H9 (cell line): ENCODE data around the gene SNAI3. TPM values are rescaled to one million over a fixed set of nuclear protein-coding genes. Genes with fewer than 3 reads are reported as not detected.

Experiments used
- DNase-seq: peaks from one replicate; pipeline ENCODE4 v3.0.0-alpha.2; 2017
- H2AFZ ChIP-seq: one replicate; pipeline ENCODE4 v1.6.1; 2013; ENCODE audit warnings: mild to moderate bottlenecking, low read length, control low read depth, moderate library complexity
- H2AK5ac ChIP-seq: 2 replicates; pipeline ENCODE4 v1.6.1; 2013; ENCODE audit warnings: low read length, control low read depth, mixed read lengths; ENCODE audit not compliant: insufficient read length
- H2BK120ac ChIP-seq: one replicate; pipeline ENCODE4 v1.6.1; 2013; ENCODE audit warnings: low read depth, mild to moderate bottlenecking, low read length, control low read depth, inconsistent platforms; ENCODE audit not compliant: poor library complexity, severe bottlenecking
- H2BK12ac ChIP-seq: 2 replicates; pipeline ENCODE4 v1.6.1; 2013; ENCODE audit warnings: low read length, control low read depth, mixed read lengths, low read depth; ENCODE audit not compliant: insufficient read length
- H2BK15ac ChIP-seq: 2 replicates; pipeline ENCODE4 v1.6.1; 2013; ENCODE audit warnings: low read depth, low read length, control low read depth
- H2BK20ac ChIP-seq: one replicate; pipeline ENCODE4 v1.6.1; 2013; ENCODE audit warnings: low read depth, mild to moderate bottlenecking, low read length, control low read depth, inconsistent platforms; ENCODE audit not compliant: poor library complexity, severe bottlenecking
- H2BK5ac ChIP-seq: 2 replicates; pipeline ENCODE4 v1.6.1; 2013; ENCODE audit warnings: low read length, control low read depth, mixed read lengths; ENCODE audit not compliant: insufficient read length
- H3K14ac ChIP-seq: 2 replicates; pipeline ENCODE4 v1.6.1; 2013; ENCODE audit warnings: low read length, control low read depth; ENCODE audit not compliant: insufficient read depth
- H3K18ac ChIP-seq: 2 replicates; pipeline ENCODE4 v1.6.1; 2013; ENCODE audit warnings: low read depth, mild to moderate bottlenecking, mixed read lengths, low read length, control low read depth; ENCODE audit not compliant: insufficient read length
- H3K23ac ChIP-seq: 2 replicates; pipeline ENCODE4 v1.6.1; 2013; ENCODE audit warnings: low read length, control low read depth, mixed read lengths, low read depth; ENCODE audit not compliant: insufficient read length
- H3K23me2 ChIP-seq: 2 replicates; pipeline ENCODE4 v1.6.1; 2013; ENCODE audit warnings: low read depth, mild to moderate bottlenecking, mixed read lengths, low read length, control low read depth; ENCODE audit not compliant: insufficient read length, poor library complexity, severe bottlenecking
- H3K27ac ChIP-seq: 2 replicates; pipeline ENCODE4 v1.5.1; 2013; ENCODE audit warnings: low read length, control low read depth, mixed read lengths, low read depth; ENCODE audit not compliant: insufficient read length
- H3K27me3 ChIP-seq: 2 replicates; pipeline ENCODE4 v1.6.1; 2013; ENCODE audit warnings: low read length, control low read depth, inconsistent platforms; ENCODE audit not compliant: insufficient read depth
- H3K4ac ChIP-seq: 2 replicates; pipeline ENCODE4 v1.6.1; 2013; ENCODE audit warnings: low read depth, mild to moderate bottlenecking, control low read depth, inconsistent platforms, low read length, moderate library complexity
- H3K4me1 ChIP-seq: 2 replicates; pipeline ENCODE4 v1.6.1; 2013; ENCODE audit warnings: low read length, control low read depth, inconsistent platforms; ENCODE audit not compliant: insufficient read depth
- H3K4me2 ChIP-seq: 2 replicates; pipeline ENCODE4 v1.6.1; 2013; ENCODE audit warnings: low read length, control low read depth, mixed read lengths; ENCODE audit not compliant: insufficient read length, insufficient read depth
- H3K56ac ChIP-seq: 2 replicates; pipeline ENCODE4 v1.6.1; 2013; ENCODE audit warnings: low read depth, mild to moderate bottlenecking, mixed read lengths, low read length, control low read depth; ENCODE audit not compliant: insufficient read length
- H3K79me1 ChIP-seq: 2 replicates; pipeline ENCODE4 v1.6.1; 2013; ENCODE audit warnings: low read depth, mild to moderate bottlenecking, moderate library complexity, low read length, control low read depth, inconsistent platforms; ENCODE audit not compliant: insufficient read depth, poor library complexity, severe bottlenecking
- H3K79me2 ChIP-seq: 2 replicates; pipeline ENCODE4 v1.6.1; 2013; ENCODE audit warnings: low read length, control low read depth, inconsistent platforms; ENCODE audit not compliant: insufficient read depth
- H3K9ac ChIP-seq: 2 replicates; pipeline ENCODE4 v1.6.1; 2013; ENCODE audit warnings: low read length, control low read depth, mixed read lengths; ENCODE audit not compliant: insufficient read length; ENCODE audit errors: extremely low read depth
- H3K9me3 ChIP-seq: one replicate; pipeline ENCODE4 v1.6.1; 2013; ENCODE audit warnings: low read depth, low read length, inconsistent platforms; ENCODE audit not compliant: control insufficient read depth
- H3T11ph ChIP-seq: one replicate; pipeline ENCODE4 v1.6.1; 2013; ENCODE audit warnings: mild to moderate bottlenecking, low read length, control low read depth, inconsistent platforms
- H4K20me1 ChIP-seq: one replicate; pipeline ENCODE4 v1.6.1; 2013; ENCODE audit not compliant: control insufficient read depth, insufficient read length, insufficient read depth
- H4K5ac ChIP-seq: 2 replicates; pipeline ENCODE4 v1.6.1; 2013; ENCODE audit warnings: low read depth, mild to moderate bottlenecking, mixed read lengths, low read length, control low read depth; ENCODE audit not compliant: insufficient read length
- H4K8ac ChIP-seq: replicated peaks from 2 replicates; pipeline ENCODE4 v1.6.1; 2013; ENCODE audit warnings: low read length, control low read depth, mixed read lengths, low read depth; ENCODE audit not compliant: insufficient read length
- H4K91ac ChIP-seq: 2 replicates; pipeline ENCODE4 v1.6.1; 2013; ENCODE audit warnings: low read depth, mild to moderate bottlenecking, moderate library complexity, mixed read lengths, low read length, control low read depth; ENCODE audit not compliant: insufficient read length
- H3K27ac Mint-ChIP-seq, 3 experiments: 2 replicates in 2 of 3; 3 replicates in 1 of 3; pipeline ENCODE4 v1.8.0; 2020 to 2021; ENCODE audit warnings: mixed read lengths in 3 of 3, mild to moderate bottlenecking in 1 of 3, moderate library complexity in 1 of 3
- H3K27me3 Mint-ChIP-seq: 2 replicates; pipeline ENCODE4 v1.8.0; 2021; ENCODE audit warnings: low read depth, mild to moderate bottlenecking, moderate library complexity, mixed read lengths
- H3K36me3 Mint-ChIP-seq, 3 experiments: 2 replicates in 2 of 3; 3 replicates in 1 of 3; pipeline ENCODE4 v1.8.0; 2020 to 2021; ENCODE audit warnings: low read depth in 3 of 3, mixed read lengths in 3 of 3; ENCODE audit not compliant: insufficient read depth in 1 of 3
- H3K4me1 Mint-ChIP-seq, 2 experiments: 2 replicates each; pipeline ENCODE4 v1.8.0; 2020; ENCODE audit warnings: mixed read lengths in 2 of 2
- H3K4me3 Mint-ChIP-seq, 2 experiments: 2 replicates in 1 of 2; 3 replicates in 1 of 2; pipeline ENCODE4 v1.8.0; 2020 to 2021; ENCODE audit warnings: mild to moderate bottlenecking in 2 of 2, mixed read lengths in 2 of 2, moderate library complexity in 1 of 2
- H3K9me3 Mint-ChIP-seq, 2 experiments: 2 replicates in 1 of 2; 3 replicates in 1 of 2; pipeline ENCODE4 v1.8.0; 2020; ENCODE audit warnings: mild to moderate bottlenecking in 2 of 2, mixed read lengths in 2 of 2, moderate library complexity in 1 of 2
- CTCF ChIP-seq: fragments of 200-600 bp; sonication (generic); conservative IDR thresholded peaks from 3 replicates; pipeline ENCODE4 v1.8.0; 2021; ENCODE audit warnings: antibody characterized with exemption, mild to moderate bottlenecking
- WGBS: extraction: QIAGEN DNeasy Blood & Tissue Kit; methylation state at CpG from one replicate; pipeline ENCODE4 v1.1.7; 2013; ENCODE audit warnings: missing lambda C conversion rate, low lambda C conversion rate, mixed read lengths; ENCODE audit not compliant: insufficient read length; ENCODE audit errors: extremely low coverage; 5-methylcytosine and 5-hydroxymethylcytosine counted together
- total RNA-seq: library from RNA; stranded (reverse); gene quantifications from 2 replicates; pipeline ENCODE4 v1.2.1, GENCODE V29; 2021

The SNAI3 gene
- total RNA-seq, 1 experiment from 2014 or later: 3.2 TPM

GRCh38 chr16:88635671-88636319, 50.5 kb downstream of the SNAI3 start:
- peaks cover 22 to 39% of the 10 kb centered on the region in 2 experiments for H3K4me1 Mint-ChIP-seq
- H2BK20ac ChIP-seq: no peak overlapping the region
- H3T11ph ChIP-seq: no peak overlapping the region
- H3K23ac ChIP-seq: no peak overlapping the region
- H2BK12ac ChIP-seq: no peak overlapping the region
- no peaks in the 10 kb centered on the region for H3K27me3 ChIP-seq
- H2BK120ac ChIP-seq: no peak overlapping the region
- H3K36me3 Mint-ChIP-seq: peaks cover 3 to 13% (median 13%) of the 10 kb centered on the region in 3 experiments; a peak in 6 of 7 replicates
- peak overlapping the region in 1 of 3 experiments; percentile 63; a peak in 1 of 7 replicates for H3K27ac Mint-ChIP-seq
- no peaks in the 10 kb centered on the region for H3K79me1 ChIP-seq
- H3K9me3 Mint-ChIP-seq: no peaks in the 10 kb centered on the region; a peak in 1 of 5 replicates
- H2AFZ ChIP-seq: no peak overlapping the region
- no peak overlapping the region for H4K8ac ChIP-seq
- no peak overlapping the region for H3K18ac ChIP-seq
- H3K4ac ChIP-seq: no peak overlapping the region
- H4K5ac ChIP-seq: no peak overlapping the region
- TF ChIP-seq CTCF: peak; percentile 26; the same call in 2 of the 3 replicates
- peak overlapping the region in 1 of 2 experiments; percentile 67; a peak in 1 of 5 replicates for H3K4me3 Mint-ChIP-seq
- H3K14ac ChIP-seq: no peak overlapping the region
- H3K9ac ChIP-seq: no peak overlapping the region
- no CpG with 5 or more reads among the region's 17 CpGs for WGBS
- no peak for DNase-seq
- no peak overlapping the region for H2AK5ac ChIP-seq
- H3K9me3 ChIP-seq: no peaks in the 10 kb centered on the region
- H2BK5ac ChIP-seq: no peak overlapping the region
- no peaks in the 10 kb centered on the region for H4K20me1 ChIP-seq
- H3K56ac ChIP-seq: no peak overlapping the region
- H3K4me2 ChIP-seq: no peak overlapping the region
- H2BK15ac ChIP-seq: no peak overlapping the region
- H3K4me1 ChIP-seq: peaks cover 4% of the 10 kb centered on the region; the same call in 1 of the 2 replicates
- H3K23me2 ChIP-seq: peaks cover 15% of the 10 kb centered on the region
- no peaks in the 10 kb centered on the region for H3K79me2 ChIP-seq
- H3K27ac ChIP-seq: no peak overlapping the region
- H4K91ac ChIP-seq: no peak overlapping the region
- peaks cover 25% of the 10 kb centered on the region for H3K27me3 Mint-ChIP-seq
